Hepatic stellate cell (primary cell): Measurements from ENCODE around the gene RNASE13.

ENCODE experiments used
- DNase-seq: peaks from one replicate; pipeline ENCODE4 v3.0.0; 2011; ENCODE audit warnings: low spot score

RNASE13 gene

DNA sequence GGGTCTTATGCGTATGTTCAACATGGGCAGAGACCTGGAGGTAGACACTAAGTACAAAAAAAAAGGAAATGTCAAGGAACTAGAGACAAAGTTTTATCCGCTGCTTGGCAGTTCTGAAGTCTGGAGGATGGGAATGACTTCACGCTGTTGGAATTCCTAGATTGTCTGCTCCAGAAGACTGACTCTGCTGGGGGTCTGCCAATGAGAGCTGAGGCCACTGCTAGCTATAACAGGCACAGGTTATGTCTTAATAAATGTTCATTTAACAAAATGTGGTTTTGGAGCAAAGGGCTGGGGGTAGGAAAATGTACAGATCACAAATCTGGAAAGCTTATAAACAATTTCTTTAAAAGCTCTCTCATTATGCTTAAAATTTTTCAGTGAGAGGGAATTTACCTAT lies 28.9 kb upstream of the RNASE13 start:
- no peak for DNase-seq

GRCh38 chr14:21061347-21061668 lies 26.7 kb upstream of the RNASE13 start:
- DNase-seq = no peak

GRCh38 chr14:21060614-21061346 lies 26.2 kb upstream of the RNASE13 start:
- DNase-seq = no peak

DNA sequence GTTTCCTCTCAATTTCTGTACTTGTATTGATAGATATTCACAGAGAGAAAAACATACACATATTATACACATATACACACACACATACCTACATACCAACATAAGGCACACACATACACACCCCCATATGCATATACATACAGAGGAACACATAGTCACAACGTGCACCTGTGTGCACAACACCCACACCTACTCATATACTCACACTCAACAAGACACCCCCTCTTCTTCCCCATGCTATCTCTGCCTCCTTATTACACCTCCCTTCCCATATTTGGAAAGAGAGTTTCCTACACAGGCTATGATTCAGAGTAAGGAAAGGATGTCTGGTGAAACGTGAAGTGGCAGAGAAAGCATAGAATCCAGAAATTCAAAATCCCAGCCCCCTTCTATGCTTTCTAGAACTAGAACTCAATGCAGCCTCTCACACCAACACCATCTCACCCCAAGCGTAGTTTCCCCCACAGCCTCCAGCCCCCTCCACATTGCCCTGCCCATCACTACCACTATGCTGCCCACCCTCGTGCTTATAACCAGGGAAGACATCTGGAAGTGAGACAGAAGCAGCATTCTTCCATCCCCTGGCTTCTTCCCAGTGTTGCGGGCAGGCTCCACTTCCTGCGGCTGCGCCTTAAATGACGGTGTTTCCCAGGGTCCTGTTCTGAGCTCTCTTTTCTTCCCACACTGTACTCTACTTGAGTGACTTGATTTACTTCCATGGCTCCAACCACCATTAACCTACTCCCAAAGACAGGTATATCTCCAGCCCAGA lies 25.4 kb upstream of the RNASE13 start:
- DNase-seq = no peak

- DNase-seq = no peak
These were observed 24.3 kb upstream of the RNASE13 start for GRCh38 chr14:21058903-21059302.

- no peak for DNase-seq
These were observed 23.4 kb upstream of the RNASE13 start, which contains the start of gene RNASE8 for GRCh38 chr14:21057803-21058675. Gene RNASE8, plus strand, starts transcription at chr14:21057822. Its CDS starts 71 bp downstream, at chr14:21057893.

GRCh38 chr14:21056520-21057163 lies 22.0 kb upstream of the RNASE13 start:
- DNase-seq = no peak

DNA sequence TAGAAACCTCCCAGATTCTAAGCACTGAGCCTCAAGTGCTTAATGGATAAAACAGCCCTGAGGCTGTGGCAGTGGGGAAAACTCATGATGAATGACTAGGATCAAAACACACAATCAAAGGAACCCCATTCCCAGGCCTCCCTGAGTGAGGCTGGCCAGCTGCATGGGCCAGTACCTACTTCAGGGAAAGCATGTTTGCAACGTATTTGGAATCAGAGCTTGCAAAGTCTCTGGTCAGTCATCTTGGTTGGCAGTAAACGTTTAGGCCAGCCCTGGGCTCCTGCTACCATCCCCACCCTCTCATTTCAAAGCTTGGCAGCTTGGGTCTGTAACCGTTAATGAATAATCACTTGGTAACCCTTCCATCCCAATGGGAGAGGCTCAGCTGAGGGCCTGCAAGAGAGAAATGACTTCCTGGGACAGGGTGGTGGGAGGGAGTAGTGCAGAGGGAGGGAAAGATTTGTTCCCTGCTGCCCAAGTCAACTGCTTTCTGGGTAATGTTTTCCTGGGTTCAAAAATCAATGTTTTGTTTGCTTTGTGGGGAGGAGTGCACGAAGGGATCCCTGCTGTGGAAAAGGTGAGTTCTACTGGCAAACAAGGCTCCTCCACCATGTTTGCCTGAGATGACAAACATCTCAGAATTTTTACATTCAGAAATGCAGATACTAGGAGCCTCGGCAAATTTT lies 21.0 kb upstream of the RNASE13 start:
- no peak for DNase-seq

DNA sequence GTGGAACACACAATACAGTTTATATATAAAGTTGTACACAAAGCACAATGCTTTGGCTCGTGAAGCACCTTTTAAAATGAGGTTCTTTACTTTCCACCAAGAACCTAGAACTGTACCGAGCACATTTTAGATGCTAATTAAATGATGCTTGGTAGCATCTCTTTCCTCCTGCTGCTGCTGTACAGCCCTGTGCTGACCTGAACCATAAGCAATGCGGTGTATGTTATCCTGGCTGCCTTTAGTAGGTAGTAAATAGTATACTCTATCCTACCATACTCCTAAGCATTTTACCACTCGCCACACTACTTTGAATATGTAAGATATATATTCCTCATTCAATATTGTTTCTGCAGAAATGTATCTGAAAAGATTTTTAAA lies 20.1 kb upstream of the RNASE13 start:
- DNase-seq = no peak

- no peak for DNase-seq
These were observed 19.6 kb upstream of the RNASE13 start for GRCh38 chr14:21054123-21054767.

DNA sequence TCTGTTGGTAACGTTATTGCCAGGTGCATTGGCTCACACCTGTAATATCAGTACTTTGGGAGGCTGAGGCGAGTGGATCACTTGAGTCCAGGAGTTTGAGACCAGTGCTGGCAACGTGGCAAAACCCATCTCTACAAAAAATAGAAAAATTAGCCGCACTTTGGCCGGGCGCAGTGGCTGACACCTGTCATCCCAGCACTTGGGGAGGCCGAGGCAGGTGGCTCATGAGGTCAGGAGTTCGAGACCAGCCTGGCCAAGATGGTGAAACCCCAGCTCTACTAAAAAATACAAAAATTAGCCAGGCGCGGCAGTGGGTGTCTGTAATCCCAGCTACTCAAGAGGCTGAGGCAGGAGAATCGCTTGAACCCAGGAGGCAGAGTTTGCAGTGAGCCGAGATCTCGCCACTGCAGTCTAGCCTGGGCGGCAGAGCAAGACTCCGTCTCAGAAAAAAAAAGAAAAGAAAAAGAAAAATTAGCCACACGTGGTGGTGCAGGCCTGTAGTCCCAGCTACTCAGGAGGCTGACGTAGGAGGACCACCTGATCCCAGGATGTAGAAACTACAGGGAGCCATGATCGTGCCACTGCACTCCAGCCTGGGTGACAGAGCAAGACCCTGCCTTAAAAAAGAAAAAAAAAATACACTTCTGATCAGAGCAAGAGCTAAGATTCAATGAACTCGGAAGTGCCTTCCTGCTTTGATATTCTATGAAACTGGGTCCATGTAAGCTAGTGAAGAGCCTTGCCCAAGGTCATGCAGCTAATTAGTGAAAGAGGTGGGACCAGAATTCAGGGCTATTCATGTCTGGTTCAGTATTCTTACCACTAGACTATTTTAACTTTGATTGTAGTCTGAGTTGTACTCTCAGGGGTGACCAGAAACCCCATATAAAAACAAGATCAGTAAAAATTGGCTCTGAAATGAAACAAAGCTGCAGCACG lies 18.8 kb upstream of the RNASE13 start:
- no peak for DNase-seq

- no peak for DNase-seq
These were observed 16.0 kb upstream of the RNASE13 start for GRCh38 chr14:21050597-21050996.

- DNase-seq = no peak
These were observed 14.7 kb upstream of the RNASE13 start for GRCh38 chr14:21049271-21049673.

DNA sequence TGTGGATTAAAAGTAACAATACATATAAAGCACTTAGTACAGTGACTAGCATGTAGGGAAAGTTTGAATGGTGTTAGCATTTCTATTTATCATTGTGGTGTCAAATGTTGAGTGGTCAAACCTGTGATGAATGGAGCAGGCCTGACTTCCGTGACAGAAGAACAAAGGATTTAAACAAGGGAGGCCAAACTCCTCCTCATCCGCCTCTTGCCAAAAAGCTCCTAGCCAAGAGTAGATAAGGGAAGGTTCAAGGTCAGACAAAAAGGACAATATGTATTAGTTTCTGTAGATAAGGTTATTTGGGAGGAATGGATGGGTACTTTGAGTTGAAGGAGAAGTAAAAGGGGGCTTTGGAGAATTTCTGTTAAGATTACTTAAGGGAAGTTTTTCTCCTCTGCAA lies 14.0 kb upstream of the RNASE13 start:
- no peak for DNase-seq

- no peak for DNase-seq
These were observed 12.8 kb upstream of the RNASE13 start for GRCh38 chr14:21047378-21047781.

DNA sequence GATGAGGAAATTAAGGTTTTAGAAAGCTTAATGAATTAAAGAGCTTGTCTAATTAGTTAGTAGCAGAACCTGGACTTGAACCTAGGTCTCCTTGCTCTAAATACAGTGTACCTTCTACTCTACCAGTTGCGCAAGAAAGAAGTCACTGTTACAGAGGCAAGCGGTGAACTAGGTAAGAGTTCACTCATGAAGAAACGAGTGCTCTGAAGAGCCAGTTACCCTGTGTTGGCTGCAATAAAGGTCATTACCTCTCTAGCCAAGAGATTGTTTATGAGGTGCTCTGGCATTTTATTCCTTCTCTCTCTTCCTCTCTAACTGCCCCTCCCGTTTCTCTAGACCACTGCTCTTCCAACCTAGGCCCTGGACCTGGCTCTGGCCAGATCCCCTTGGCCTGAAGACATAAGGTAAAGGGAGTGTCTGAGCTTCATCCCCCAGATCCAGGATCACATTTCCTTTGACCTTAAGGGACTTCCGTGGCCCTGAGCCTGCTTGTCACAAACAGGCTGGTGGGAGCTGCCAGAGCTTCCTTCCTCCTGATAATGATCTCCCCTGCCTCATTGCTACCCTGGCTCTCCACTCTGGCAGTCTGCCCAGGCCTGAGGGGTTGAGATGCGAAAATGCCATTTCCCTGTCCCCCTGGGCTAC lies 9.5 kb upstream of the RNASE13 start:
- DNase-seq = no peak

DNA sequence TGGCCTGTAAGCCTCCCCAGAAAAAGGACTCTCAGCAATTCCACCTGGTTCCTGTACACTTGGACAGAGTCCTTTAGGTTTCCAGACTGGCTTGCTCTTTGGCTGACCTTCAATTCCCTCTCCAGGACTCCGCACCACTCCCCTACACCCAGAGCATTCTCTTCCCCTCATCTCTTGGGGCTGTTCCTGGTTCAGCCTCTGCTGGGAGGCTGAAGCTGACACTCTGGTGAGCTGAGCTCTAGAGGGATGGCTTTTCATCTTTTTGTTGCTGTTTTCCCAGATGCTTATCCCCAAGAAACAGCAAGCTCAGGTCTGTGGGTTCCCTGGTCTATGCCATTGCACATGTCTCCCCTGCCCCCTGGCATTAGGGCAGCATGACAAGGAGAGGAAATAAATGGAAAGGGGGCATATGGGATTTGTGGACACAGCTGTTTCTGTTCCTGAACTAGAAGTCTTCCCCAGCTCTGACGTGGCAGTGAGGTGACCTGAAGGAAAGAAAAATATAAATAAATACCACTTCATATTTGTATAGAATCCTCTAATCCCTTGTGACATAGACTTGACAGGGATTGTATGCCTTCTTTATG lies 8.9 kb upstream of the RNASE13 start:
- DNase-seq = no peak

DNA sequence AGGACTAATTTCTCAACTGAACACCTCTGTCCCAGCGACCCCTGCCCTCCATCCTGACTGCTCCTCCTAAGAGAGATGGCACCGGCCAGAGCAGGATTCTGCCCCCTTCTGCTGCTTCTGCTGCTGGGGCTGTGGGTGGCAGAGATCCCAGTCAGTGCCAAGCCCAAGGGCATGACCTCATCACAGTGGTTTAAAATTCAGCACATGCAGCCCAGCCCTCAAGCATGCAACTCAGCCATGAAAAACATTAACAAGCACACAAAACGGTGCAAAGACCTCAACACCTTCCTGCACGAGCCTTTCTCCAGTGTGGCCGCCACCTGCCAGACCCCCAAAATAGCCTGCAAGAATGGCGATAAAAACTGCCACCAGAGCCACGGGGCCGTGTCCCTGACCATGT lies 8.3 kb upstream of the RNASE13 start:
- DNase-seq = no peak
